Fibroblast of upper back skin (primary cell): ENCODE results near the gene SCAI.
"Not testable (repeated sequence)": the region's sequence is repeated elsewhere in the genome, so short reads cannot be mapped to it uniquely, and the experiment has no call there.

Source experiments
- DNase-seq: peaks from one replicate; pipeline ENCODE4 v3.0.0-alpha.2; 2013

The SCAI gene

DNA sequence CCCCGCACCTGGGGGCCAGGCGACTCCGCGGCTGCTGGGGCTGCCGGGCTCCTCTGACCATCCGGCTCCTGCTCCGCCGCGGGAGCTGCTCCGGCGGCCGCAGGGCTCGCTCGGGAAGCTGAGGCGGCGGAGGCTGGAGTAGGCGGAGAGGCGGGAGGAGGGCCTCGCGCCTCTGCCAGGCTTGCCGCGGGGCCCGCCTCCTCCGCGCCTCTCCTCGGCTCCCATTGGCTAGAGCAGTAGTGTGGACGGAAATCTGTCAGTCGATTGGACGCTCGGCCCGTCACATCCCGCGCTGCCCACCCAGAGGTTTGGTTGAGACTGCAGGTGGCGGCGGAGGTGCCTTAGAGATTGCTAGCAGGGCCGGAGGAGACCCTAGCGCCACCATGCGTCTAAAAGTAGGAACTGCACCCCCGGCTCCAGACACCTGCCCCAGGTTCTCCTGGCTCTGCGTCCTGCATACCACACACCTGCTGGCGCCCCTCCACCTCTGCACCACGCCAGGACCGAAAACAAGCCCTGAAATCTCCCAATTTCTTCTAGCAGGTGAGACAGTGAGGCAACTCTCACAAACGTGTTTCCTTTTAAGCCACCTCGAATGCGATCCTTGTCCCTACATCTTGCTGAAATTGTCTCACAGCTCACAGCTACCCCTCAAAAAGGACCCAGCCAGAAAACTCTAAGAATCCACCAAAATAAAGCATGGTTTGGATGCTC, at the start of gene SCAI:
Gene SCAI (minus strand): TSS at position 152 of the 714 bp plus-strand sequence. CDS start 91 bp downstream, at position 61.
- DNase-seq: peak; percentile 99

DNA sequence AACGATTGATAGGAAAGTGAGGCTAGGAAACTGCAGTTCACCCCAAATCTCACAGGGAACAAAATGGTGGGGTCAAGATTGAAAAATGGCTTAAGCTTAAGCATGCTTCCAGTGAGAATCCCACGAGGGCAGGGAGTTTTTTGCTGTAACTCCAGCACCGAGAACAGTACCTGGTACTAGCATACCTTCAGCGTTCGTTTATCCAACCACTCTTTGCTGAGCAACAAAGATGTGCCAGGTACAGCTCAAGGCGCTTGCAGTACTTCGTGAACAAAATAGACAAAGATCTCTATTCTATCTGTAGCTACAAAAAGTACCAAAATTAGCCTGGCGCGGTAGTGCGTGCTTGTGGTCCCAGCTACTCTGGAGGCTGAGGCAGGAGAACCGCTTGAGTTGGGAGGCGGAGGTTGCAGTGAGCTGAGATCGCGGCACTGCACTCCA, 47.1 kb upstream of the SCAI start:
- DNase-seq: no peak

- peak; percentile 95 for DNase-seq
Observed at GRCh38 chr9:125189361-125190289, 46.3 kb upstream of the SCAI start, which contains the start of gene PPP6C. PPP6C (minus strand) TSS chr9:125189803; CDS start chr9:125189718, 85 bp downstream.

DNA sequence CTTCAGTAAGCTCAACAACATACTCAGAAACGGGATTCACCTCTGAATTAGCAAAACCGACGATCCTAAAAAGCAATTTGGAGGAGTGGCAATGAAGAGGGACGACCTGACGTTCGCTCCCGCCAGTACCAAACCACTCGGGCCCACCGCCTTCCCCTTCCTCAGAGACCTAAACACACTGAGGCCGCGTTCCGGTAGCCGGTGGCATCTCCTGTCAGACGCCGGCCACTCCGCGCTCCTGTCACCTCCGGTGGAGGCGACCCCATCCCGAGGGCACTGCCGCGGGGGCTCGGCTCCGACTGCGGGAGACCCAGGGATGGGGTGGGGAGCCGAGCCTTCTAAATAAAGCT, 45.7 kb upstream of the SCAI start:
- DNase-seq: no peak

- DNase-seq: no peak
Observed at GRCh38 chr9:125183561-125183960, 40.2 kb upstream of the SCAI start.

DNA sequence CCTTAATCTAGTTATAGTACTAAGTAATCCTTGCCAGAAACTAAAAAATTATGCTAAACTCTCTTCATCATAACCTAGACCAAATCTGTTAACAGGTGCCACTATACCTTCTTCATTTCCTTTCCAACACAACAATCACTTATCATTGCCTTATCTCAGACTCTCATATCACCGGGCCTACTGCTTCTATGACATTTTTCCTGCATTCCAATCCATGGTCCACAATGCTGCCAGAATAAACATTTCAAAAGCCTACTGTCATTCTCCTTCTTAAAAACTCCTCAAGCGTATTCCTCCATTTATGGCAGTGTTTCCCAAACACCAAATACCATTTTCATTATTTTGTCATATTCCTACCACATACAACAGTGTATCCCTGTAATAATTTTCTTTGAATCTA, 39.7 kb upstream of the SCAI start:
- peak; percentile 36 for DNase-seq

- DNase-seq: not testable (repeated sequence)
Observed at GRCh38 chr9:125181756-125182155, 38.4 kb upstream of the SCAI start.

DNA sequence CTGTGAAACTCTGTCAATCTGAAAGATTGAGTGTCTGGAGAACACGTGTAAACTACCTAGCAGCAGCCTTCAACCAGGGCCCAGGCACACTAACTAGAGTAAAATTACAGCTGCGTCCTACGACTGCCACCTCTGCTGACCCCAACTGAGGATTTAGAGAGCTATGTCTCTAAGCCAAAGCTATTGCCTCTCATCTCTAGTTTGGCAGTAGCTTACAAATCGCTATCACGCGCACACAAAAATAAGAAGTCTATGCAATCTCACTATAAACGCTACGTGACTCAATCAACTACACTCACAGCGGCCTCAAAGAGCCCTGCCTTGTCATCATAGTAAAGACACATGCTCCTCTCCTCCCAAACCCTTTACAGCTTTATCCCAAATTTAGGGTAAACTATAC, 37.5 kb upstream of the SCAI start:
- DNase-seq: no peak

DNA sequence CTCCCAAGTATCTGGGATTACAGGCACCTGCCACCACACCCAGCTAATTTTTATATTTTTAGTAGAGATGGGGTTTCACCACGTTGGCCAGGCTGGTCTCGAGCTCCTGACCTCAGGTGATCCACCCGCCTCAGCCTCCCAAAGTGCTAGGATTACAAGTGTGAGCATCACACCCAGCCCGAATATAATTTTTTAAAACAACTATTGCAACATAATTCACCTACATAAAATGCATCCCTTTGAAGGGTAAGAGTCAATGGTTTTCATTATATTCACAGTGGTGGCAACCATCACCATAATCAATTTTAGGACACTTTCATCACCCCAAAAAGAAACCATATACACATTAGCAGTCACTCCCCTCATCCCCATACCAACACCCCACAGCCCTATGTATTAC, 36.4 kb upstream of the SCAI start:
- DNase-seq: not testable (repeated sequence)

DNA sequence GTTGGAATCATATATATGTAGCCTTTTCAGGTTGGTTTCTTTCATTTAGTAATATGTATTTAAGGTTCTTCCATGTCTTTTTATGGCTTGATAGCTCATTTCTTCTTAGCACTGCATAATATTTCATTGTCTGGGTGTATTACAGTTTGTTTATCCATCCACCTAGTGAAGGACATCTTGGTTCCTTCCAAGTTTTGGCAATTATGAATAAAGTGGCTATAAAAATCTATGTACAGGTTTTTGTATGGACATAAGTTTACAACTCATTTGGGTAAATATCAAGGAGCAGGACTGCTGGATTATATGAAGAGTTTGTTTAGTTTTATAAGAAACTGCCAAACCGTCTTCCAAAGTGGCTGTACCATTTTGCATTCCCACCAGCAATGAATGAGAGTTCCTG, 34.6 kb upstream of the SCAI start:
- no peak for DNase-seq

DNA sequence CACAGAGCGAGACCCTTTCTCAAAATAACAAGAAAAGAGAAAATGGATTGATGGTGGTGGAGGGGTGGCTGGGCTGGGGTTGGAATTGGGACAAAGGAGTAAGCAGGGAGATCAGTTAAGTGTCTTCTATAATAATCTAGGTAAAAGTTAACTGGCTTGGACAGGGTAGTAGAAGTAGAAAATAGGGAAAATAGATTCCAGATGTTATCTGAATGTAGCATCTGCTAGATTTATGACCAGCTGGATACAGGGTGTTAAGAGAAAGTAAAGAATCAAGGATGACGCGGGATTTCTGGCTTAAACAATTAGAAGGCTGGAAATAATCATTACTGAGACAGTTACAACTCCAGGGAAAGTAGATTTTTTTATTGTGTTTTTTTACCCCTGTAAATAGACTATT, 33.3 kb upstream of the SCAI start:
- DNase-seq: peak; percentile 58

DNA sequence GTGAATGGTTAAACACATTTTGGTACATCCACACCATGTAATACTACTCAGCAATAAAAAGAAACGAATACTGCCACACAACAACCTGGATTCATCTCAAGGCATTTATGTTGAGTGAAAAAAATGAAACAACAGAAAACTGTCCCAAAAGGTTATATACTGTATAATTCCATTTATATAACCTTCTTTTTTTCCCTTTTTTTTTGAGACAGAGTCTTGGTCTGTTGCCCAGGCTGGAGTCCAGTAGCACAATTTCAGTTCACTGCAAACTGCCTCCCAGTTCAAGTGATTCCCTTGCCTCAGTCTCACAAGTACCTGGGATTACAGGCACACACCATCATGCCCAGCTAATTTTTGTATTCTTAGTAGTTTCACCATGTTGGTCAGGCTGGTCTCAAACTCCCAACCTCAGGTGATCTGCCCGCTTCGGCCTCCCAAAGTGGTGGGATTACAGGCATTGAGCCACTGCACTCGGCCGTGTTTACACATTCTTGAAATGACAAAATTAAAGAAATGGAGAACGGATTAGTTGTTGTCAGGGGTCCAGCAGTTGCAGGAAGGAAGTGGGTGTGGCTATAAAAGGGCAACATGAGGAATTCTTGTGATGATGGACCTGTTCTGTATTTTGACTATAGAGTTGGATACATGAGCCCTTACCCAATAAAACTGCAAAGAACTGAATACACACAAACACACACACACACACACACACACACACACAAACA, 28.9 kb upstream of the SCAI start:
- peak; percentile 26 for DNase-seq

GRCh38 chr9:125169895-125170294, 26.6 kb upstream of the SCAI start:
- no peak for DNase-seq

DNA sequence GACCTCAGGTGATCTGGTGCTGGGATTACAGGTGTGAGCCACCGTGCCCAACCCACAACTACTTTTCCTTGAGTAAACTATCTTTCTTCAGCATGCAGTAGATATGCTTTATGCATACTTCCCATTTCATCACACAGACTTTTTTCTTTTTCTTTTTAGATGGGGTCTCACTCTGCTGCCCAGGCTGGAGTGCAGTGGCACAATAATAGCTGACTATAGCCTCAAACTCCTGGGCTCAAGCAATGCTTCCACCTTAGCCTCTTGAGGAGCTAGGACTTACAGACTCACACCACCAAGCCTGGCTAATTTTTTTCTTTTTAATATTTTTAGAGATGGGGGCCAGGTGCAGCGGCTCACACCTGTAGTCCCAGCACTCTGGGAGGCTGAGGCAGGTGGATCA, 23.4 kb upstream of the SCAI start:
- DNase-seq: no peak

DNA sequence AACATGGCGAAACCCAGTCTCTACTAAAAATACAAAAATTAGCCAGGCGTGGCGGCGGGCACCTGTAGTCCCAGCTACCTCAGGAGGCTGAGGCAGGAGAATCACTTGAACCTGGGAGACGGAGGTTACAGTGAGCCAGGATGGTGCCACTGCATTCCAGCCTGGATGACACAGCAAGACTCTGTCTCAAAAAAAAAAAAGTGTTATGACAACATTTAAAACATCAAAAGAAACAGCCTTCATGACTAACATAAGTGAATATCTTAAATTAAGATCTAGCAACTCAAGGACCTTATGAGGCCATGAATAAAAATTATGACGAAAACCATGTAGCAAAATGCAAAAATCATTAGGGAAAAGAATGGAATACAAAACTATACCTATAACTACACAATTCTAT, 19.6 kb upstream of the SCAI start:
- not testable (repeated sequence) for DNase-seq

- peak; percentile 60 for DNase-seq
Observed at GRCh38 chr9:125161284-125161918, 18.1 kb upstream of the SCAI start.

DNA sequence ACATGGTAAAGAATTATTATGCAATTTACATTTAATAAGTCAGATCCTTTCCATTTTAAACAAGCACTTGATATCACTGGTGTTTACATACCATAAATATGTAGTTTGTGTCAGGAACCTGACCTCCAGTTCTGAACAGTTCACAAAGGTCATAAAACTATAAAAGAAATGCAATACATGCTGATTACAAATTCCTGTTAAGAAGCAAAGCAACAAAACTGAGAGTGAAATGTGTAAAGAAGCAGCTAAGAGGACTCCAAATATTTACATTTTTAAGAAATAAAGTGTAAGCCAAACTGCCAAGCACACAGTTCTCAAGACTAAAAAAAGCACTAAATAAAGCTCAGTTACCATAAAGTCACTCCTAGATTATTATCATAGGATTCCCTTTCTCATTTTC, 17.4 kb upstream of the SCAI start:
- no peak for DNase-seq

DNA sequence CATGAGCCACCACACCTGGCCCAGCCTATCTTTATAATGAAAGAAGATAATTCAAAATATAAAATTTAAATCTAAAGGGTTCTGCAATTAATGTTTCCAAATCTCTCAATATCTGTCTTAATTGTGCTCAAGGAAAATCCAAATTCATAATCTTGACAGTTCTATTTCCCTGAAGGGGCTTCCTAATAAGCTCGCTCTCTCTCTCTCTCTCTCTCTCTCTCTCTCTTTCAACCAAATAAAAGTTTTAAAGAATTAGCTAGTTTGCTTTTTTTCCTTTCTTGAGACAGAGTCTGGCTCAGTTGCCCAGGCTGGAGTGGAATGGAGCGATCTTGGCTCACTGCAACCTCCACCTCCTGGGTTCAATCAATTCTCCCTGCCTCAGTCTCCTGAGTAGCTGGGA, 13.2 kb upstream of the SCAI start:
- no peak for DNase-seq

GRCh38 chr9:125153712-125154367, 10.5 kb upstream of the SCAI start:
- DNase-seq: no peak

DNA sequence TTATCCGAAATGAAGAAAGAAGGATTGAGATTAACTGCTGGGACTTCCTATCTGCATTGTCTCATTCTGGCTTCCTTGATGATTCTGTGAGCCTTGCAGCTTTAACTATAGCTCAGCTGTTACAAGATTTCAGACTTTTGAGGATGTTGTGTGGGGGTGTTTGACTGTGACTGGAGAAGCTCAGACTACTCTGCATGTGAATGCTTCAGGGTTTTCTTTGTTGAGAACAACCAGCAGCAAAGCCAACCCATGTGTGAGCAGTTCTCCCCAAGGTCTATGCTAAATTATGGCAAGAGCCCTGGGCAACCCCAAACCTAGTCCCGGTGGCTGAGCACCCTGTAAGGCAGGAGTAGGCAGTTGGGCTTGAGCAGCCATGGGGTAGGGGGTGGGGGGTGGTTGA, 8.4 kb upstream of the SCAI start:
- no peak for DNase-seq

- DNase-seq: no peak
Observed at GRCh38 chr9:125150349-125151245, 7.3 kb upstream of the SCAI start.
